OCI-LY1 (cell line): ENCODE data around the gene CREG1.

ENCODE experiments used
- CTCF ChIP-seq: fragments of 200-600 bp; sonication (generic), shearing (Covaris generic); IDR thresholded peaks from 2 replicates; pipeline ENCODE4 v1.5.1; 2017; ENCODE audit warnings: mild to moderate bottlenecking, antibody characterized with exemption, low read length, moderate library complexity, mixed read lengths
- EZH2 ChIP-seq: fragments of 200-600 bp; sonication (generic), shearing (Covaris generic); IDR thresholded peaks from 2 replicates; pipeline ENCODE4 v1.8.0; 2017; ENCODE audit warnings: borderline replicate concordance, mixed run types, mild to moderate bottlenecking, antibody characterized with exemption, low read length, moderate library complexity, mixed read lengths

GRCh38 chr1:167518331-167518700, 35.2 kb downstream of the CREG1 start, which contains the start of gene CD247:
- no peak; the same call in 1 of the 2 replicates for TF ChIP-seq CTCF
- no peak for TF ChIP-seq EZH2
